A549 (cell line): Measurements from ENCODE around the gene ITSN1.

Source experiments
- CTCF ChIP-seq: fragments of >200 bp; sonication (Bioruptor Twin); formaldehyde crosslinking; IDR thresholded peaks from 3 replicates; pipeline ENCODE4 v1.5.1; 2016
- ELK1 ChIP-seq: fragments of 150-350 bp; IDR thresholded peaks from 2 replicates; pipeline ENCODE4 v1.6.1; 2014; ENCODE audit warnings: low read depth, mild to moderate bottlenecking, low read length
- HOXA7 ChIP-seq: fragments of 250-450 bp; sonication (Bioruptor Pico); IDR thresholded peaks from 2 replicates; pipeline ENCODE4 v1.5.0; 2020; ENCODE audit warnings: mild to moderate bottlenecking, moderate library complexity
- MAFK ChIP-seq: fragments of 450-650 bp; IDR thresholded peaks from 2 replicates; pipeline ENCODE4 v1.6.1; 2014; ENCODE audit not compliant: partially characterized antibody
- MAZ ChIP-seq: fragments of 150-350 bp; IDR thresholded peaks from 2 replicates; pipeline ENCODE4 v1.6.1; 2014; ENCODE audit warnings: antibody characterized with exemption, low read depth, low read length, borderline replicate concordance
- MYC ChIP-seq: IDR thresholded peaks from 2 replicates; pipeline ENCODE4 v1.6.1; 2012; ENCODE audit warnings: mild to moderate bottlenecking, inconsistent platforms, low read length, improper control_type of control experiment, borderline replicate concordance
- NFE2L2 ChIP-seq: fragments of 150-350 bp; conservative IDR thresholded peaks from 2 replicates; pipeline ENCODE4 v1.6.1; 2014; ENCODE audit warnings: low read length
- POLR2A ChIP-seq: IDR thresholded peaks from 2 replicates; pipeline ENCODE4 v1.6.1; 2012; ENCODE audit warnings: mild to moderate bottlenecking, low read length
- RFX5 ChIP-seq: fragments of 450-650 bp; IDR thresholded peaks from 2 replicates; pipeline ENCODE4 v1.7.1; 2014; ENCODE audit warnings: antibody characterized with exemption, mild to moderate bottlenecking, moderate library complexity
- SMC3 ChIP-seq: fragments of >200 bp; sonication (Bioruptor Twin); formaldehyde crosslinking; IDR thresholded peaks from 3 replicates; pipeline ENCODE4 v1.6.1; 2018; ENCODE audit warnings: inconsistent platforms
- SREBF2 ChIP-seq: fragments of 450-650 bp; IDR thresholded peaks from 2 replicates; pipeline ENCODE4 v1.6.1; 2014; ENCODE audit warnings: mild to moderate bottlenecking, moderate library complexity
- USF2 ChIP-seq: fragments of 450-650 bp; IDR thresholded peaks from 2 replicates; pipeline ENCODE4 v1.6.1; 2014; ENCODE audit warnings: antibody characterized with exemption
- TF ChIP-seq, protein P1 (sequence below): IDR thresholded peaks from 2 replicates; pipeline ENCODE4 v1.6.1; 2012

- TF ChIP-seq CTCF (no peak), POLR2A (no peak), MAFK (no peak), NFE2L2 (no peak), USF2 (no peak), MYC (no peak), SMC3 (no peak), RFX5 (no peak), ELK1 (no peak), MAZ (no peak), HOXA7 (no peak), SREBF2 (no peak)
- TF ChIP-seq, protein P1, sequence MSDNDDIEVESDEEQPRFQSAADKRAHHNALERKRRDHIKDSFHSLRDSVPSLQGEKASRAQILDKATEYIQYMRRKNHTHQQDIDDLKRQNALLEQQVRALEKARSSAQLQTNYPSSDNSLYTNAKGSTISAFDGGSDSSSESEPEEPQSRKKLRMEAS, result no peak
Observed at GRCh38 chr21:33917421-33917820, 275.1 kb downstream of the ITSN1 start.
